Keratinocyte (primary cell): ENCODE measurements around the gene MDGA2.

Experiments
- EZH2 ChIP-seq: IDR thresholded peaks from one replicate; pipeline ENCODE4 v1.6.1; 2012; ENCODE audit warnings: inconsistent platforms, mild to moderate bottlenecking, low read length, moderate library complexity
- TF ChIP-seq, protein P1 (sequence below), 3 experiments: IDR thresholded peaks in 1 of 3; conservative IDR thresholded peaks in 1 of 3; optimal IDR thresholded peaks in 1 of 3; 2 replicates in 2 of 3; 3 replicates in 1 of 3; pipeline versions ENCODE3 to v1.5.1; 2011; ENCODE audit warnings: low read length in 3 of 3, mild to moderate bottlenecking in 3 of 3, moderate library complexity in 2 of 3, control low read depth in 1 of 3, inconsistent platforms in 1 of 3; ENCODE audit not compliant: insufficient read depth in 2 of 3; ENCODE audit errors: extremely low read depth in 1 of 3

DNA sequence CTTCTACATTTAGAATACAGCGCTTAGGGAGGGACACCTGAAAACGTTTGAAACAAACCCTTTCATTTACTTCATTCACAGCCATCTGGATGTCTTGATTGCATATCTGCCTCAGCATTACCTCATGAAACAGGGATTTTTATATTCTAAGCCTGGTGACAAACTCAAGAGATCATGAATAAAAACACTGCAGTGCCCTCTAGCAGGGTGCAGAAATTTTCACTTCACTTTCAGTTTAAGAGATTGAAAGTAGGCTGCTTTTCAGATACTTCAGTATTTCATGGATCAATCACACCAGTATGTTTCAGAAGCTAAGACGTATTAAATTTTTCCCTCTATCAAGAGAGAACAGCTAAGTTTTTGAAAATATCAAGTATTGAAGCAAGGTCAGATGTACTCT lies 467.8 kb downstream of the MDGA2 start:
- TF ChIP-seq, protein P1, sequence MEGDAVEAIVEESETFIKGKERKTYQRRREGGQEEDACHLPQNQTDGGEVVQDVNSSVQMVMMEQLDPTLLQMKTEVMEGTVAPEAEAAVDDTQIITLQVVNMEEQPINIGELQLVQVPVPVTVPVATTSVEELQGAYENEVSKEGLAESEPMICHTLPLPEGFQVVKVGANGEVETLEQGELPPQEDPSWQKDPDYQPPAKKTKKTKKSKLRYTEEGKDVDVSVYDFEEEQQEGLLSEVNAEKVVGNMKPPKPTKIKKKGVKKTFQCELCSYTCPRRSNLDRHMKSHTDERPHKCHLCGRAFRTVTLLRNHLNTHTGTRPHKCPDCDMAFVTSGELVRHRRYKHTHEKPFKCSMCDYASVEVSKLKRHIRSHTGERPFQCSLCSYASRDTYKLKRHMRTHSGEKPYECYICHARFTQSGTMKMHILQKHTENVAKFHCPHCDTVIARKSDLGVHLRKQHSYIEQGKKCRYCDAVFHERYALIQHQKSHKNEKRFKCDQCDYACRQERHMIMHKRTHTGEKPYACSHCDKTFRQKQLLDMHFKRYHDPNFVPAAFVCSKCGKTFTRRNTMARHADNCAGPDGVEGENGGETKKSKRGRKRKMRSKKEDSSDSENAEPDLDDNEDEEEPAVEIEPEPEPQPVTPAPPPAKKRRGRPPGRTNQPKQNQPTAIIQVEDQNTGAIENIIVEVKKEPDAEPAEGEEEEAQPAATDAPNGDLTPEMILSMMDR (optimal IDR thresholded peaks at IDR 0.05 in 1 of 3, IDR thresholded peaks at IDR 0.05 in 1 of 3, conservative IDR thresholded peaks at IDR 0.05 in 1 of 3; ENCODE audit: extremely low read depth in 1 of 3, insufficient read depth in 2 of 3, low read length in 3 of 3) = no peak
- TF ChIP-seq EZH2 = no peak
